ENCODE results near the gene CCT7.
"Not testable (repeated sequence)": the region's sequence is repeated elsewhere in the genome, so short reads cannot be mapped to it uniquely, and the experiment has no call there.

Gene CCT7

DNA sequence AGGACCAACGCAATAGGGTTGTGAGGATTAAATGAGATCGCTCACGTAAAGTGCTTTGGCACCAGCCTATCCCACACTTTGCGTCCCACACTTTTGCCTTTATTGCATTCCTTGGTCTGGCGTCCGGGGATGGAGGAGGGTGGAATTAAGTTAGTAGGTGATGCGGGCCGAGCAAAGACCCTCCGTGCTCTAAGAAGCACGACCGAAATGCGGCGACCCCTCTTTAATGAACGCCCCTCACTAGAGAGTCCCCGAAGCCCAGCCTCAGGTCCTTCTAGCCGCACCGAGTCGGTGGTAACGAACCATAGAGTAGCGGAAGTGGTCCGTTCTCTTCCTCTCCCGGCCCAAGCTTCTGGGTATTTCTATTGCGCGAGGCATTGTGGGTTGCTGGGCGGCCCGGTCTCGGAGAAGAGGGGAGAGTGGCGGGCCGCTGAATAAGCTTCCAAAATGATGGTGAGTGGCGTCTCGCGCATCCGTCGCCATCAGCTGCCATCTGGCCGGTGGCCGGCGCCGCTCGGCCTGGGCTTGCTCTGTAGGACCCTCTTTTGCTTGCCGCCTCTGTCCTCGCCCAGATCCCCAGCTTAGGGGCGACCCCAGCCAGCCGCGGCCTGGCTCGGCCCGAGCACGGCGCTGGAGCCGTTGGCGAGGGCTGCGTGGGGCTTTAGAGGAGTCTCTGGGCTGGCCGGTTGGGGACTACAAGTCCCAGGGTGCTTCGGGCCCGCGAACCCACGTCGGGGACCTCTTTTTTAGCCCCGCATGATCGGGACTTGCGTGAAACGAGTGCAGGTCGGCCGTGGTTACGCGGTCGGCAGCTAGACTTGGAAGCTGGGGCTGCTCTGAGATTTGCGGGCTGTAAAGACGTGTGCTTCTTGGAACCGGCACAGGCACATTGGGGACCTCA lies at the start of gene CCT7:
Gene CCT7, plus strand, starts transcription at position 377 of the 901 bp plus-strand sequence. Its CDS starts 71 bp downstream, at position 448.
- DNase-seq (ENCODE audit: low read depth), result peak; percentile 70

DNA sequence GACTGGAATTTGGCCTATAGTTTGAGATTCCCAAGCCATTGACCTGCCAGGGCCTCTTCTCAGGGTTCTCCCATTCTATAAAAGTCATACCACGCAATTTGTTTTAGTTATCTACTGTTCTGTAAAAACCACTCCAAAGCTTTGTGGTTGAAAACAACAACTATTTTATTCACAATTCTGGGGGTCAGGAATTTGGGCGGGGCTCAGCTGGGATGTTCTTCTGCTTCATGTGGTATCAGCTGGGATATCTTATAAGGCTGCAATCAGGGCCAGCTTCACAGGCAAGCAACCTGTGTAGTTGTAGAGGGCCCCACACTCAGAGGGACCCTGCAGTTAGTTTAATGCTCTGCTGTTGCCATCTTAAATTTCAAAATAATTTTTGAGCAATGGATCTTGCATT lies 48.1 kb upstream of the CCT7 start:
- no peak for DNase-seq (ENCODE audit: low read depth)

DNA sequence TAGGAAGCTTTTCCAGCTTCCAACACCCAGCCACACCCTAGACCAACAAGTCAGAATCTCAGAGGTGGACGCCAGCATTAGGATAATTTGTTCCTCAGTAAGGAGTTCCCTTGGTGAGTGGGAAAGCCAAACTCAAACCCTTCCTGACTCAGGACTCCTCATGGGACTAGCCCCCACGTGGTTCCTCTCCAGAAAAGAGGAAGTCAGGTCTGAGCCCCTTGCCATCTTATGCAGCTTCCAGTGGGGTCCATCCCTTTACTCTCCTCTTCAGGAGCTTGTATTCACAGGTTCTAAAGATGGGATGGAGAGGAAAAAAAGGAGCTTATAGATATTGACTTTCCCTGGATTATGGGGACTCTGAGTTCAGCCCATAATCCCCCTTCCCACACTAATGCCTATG lies 46.6 kb upstream of the CCT7 start:
- no peak for DNase-seq (ENCODE audit: low read depth)

DNA sequence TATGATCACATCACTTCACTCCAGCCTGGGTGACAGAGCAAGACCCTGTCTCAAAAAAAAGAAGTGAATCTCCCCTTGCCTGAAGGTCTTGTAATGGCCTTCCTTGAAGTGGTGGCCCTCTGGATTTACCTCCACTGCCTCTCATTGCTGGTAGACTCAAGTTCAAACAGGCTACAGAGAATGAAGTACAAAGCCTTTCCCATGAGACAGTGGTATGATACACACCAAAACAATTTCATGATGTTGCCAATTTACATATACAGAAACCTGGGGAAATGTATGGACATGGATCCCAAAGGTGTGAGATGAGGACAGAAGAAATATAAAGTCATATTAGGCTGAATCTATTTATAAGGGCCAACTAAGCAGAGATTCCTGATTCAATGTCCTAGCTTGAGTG lies 36.5 kb upstream of the CCT7 start:
- no peak for DNase-seq (ENCODE audit: low read depth)

DNA sequence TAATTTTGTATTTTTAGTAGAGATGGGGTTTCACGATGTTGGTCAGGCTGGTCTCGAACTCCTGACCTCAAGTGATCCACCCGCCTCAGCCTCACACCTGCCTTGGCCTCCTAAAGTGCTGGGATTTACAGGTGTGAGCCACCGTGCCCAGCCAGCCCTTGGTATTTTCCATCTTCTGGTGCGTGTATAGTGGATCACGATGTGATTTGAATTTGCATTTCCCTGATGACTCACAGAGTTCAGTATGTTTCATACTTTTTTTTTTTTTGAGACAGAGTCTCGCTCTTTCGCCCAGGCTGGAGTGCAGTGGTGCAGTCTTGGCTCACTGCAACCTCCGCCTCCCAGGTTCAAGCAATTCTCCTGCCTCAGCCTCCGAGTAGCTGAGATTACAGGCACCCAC lies 33.8 kb upstream of the CCT7 start:
- DNase-seq (ENCODE audit: low read depth), result not testable (repeated sequence)

DNA sequence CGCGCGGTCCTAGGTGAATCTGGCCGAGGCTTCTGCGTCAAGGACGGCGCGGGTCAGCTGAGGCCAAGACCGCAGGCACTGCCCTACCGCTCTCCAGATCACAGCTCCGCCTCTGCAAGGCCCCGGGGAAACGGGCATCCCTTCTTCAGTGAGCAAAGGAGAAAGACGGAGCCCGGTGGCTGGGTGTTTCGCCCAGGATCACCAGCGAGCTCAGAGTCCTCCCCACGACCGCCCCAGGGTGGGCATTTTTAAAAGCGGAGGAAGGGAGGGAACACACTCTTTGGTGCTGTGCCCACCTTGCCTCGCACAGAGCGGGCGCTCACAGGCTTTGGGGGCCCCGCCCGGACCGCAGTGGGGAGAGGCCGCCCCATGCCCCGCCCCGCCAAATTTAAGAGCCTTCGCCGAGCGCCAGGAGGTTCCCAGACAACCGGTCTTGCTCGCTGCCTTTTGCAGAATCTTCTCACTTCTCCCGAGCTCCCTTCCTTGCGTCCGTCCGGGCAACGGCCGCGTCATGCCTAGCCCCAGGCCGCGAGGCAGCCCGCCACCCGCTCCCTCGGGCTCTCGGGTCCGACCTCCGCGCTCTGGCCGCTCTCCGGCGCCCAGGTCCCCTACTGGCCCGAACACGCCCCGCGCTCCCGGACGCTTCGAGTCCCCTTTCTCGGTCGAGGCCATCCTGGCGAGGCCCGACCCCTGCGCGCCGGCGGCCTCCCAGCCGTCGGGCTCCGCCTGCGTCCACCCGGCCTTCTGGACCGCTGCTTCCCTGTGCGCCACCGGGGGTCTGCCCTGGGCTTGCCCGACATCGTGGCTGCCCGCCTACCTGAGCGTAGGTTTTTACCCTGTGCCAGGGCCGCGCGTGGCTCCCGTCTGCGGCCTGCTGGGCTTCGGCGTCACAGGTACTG lies 31.7 kb upstream of the CCT7 start, which contains the start of gene NOTO:
Gene NOTO, plus strand, starts transcription at position 419 of the 899 bp plus-strand sequence. Its CDS starts 93 bp downstream, at position 512.
- DNase-seq (ENCODE audit: low read depth), result no peak

DNA sequence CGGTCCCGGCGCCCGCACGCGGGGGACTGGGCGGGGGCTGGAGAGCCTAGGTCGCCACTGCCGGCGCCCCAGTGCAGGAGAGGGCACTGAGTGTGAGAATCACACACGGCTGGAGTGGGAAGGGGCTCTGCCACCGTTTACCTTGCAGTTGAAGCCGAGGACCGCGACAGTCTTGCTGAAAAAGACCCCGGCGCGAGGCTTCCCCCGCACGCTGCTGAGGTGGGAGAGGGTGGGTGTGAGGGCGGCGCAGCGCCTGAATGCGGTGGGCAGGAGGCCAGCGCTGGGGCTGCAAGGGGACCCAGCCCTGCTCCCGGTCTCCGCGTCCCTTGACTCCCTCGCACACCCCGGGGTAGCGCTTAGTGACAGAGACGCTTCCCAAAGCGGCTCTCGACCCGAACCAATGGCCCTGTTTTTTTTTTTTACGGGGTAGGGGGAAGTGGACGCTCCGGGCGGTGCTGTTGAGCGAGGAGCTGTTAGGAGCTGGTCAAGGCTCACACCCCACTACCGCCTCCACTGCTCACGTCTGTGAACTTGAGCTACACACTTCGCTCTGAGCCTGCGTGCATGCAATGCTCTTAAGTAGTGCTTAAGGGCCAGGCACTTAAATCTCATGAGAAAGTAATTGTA lies 30.9 kb upstream of the CCT7 start:
- no peak for DNase-seq (ENCODE audit: low read depth)

DNA sequence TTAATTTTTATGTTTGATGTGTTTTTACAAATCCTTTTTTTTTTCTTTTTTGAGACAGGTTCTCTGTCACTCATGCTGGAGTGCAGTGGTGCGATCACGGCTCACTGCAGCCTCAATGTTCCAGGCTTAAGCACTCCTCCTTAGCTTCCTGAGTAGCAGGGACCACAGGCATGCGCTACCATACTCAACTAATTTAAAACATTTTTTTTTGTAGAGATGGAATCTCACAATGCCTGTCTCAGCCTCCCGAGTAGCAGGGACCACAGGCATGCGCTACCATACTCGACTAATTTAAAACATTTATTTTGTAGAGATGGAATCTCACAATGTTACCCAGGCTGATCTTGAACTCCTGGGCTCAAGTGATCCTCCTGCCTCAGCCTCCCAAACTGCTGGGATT lies 28.5 kb upstream of the CCT7 start:
- DNase-seq (ENCODE audit: low read depth), result no peak

DNA sequence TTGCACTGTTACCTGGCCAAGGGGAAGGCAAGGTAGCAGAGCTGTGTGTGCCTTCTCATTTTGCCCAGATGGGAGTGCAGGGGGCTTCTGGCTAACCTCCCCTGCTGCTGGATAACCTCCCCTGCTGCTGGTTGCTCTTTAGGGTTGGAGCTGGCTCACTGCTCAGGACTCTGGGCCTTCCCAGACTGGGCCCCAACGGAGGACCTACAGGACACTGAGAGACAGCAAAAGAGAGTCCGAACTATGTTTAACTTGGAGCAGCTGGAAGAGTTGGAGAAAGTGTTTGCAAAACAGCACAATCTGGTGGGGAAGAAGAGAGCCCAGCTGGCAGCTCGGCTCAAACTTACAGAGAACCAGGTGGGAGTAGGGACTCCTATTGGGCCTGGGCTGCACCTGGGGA lies 25.9 kb upstream of the CCT7 start:
- no peak for DNase-seq (ENCODE audit: low read depth)

DNA sequence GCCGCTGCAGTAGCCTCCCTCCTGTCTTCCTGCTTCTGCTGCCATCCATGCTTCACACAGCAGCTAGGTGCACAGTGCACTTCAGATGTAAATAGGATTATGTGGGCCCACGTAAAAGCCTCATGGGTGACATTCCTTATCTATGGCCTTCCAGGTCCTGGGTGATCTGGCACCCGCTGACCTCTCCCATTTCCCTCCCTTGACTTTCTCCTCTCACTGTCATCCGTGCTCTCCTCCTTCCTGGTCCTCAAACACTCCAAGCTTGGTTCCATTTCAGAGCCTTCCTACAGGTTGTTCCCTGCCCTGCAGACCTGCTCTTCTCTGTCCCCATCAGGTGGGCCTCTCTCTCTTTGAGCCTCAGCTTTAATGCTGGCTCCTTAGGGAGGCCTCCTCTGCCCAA lies 24.1 kb upstream of the CCT7 start:
- no peak for DNase-seq (ENCODE audit: low read depth)

DNA sequence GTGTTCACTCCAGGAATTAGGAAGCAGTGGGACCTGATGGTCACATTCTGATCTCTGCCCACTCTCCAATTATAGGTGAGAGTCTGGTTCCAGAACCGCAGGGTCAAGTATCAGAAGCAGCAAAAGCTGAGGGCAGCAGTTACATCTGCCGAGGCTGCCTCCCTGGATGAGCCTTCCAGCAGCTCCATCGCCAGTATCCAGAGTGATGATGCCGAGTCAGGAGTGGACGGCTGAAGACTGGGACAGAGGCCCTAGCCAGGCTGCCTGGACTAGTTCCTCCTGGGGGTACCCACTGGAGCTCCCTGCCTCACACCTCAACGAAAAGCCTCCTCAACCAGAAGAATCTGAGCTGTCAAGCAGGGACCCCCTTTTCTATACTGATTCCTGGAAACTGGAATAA lies 23.4 kb upstream of the CCT7 start:
- no peak for DNase-seq (ENCODE audit: low read depth)

DNA sequence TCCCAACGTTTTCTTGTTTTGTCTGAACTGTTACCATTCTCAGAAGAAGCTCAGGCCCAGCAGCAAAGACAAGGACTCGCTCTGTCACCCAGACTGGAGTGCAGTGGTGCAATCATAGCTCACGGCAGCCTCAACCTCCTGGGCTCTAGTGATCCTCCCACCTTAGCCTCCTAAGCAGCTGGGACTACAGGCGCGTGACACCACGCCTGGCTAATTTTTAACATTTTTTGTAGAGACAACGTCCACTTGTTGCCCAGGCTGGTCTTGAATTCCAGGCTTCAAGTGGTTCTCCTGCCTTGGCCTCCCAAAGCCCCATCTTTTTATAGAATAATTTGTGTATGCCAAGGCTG lies 22.0 kb upstream of the CCT7 start:
- no peak for DNase-seq (ENCODE audit: low read depth)

DNA sequence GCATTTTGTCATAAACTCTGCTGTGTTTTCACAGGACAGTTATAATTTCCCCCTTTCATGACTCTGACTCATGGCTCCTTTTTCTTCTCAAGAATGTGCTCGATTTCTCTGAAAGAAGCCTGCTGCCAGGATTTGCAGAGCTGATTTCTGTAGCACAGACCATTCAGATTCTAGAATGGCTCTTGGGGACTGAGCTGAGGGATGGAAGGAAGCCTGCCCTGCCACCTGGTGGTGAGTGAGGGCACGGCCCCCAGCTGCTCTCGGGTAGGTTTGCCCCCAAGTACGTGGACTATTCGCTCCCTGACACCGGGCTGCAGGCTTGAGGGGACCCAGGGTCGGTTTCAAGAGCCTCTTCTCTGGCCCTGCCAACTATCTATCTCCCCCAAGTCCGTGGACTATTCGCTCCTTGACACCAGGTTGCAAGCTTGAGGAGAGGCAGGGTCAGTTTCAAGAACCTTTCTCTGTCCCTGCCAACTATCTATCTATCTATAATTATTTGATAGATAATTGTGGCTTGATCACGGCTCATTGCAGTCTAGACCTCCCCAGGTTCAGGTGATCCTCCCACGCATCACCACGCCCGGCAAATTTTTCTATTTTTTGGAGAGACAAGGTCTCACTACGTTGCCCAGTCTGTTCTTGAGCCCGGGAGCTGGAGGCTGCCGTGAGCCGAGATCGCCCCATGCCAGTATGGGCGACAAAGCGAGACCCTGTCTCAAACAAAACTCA lies 21.5 kb upstream of the CCT7 start:
- DNase-seq (ENCODE audit: low read depth), result peak; percentile 53

DNA sequence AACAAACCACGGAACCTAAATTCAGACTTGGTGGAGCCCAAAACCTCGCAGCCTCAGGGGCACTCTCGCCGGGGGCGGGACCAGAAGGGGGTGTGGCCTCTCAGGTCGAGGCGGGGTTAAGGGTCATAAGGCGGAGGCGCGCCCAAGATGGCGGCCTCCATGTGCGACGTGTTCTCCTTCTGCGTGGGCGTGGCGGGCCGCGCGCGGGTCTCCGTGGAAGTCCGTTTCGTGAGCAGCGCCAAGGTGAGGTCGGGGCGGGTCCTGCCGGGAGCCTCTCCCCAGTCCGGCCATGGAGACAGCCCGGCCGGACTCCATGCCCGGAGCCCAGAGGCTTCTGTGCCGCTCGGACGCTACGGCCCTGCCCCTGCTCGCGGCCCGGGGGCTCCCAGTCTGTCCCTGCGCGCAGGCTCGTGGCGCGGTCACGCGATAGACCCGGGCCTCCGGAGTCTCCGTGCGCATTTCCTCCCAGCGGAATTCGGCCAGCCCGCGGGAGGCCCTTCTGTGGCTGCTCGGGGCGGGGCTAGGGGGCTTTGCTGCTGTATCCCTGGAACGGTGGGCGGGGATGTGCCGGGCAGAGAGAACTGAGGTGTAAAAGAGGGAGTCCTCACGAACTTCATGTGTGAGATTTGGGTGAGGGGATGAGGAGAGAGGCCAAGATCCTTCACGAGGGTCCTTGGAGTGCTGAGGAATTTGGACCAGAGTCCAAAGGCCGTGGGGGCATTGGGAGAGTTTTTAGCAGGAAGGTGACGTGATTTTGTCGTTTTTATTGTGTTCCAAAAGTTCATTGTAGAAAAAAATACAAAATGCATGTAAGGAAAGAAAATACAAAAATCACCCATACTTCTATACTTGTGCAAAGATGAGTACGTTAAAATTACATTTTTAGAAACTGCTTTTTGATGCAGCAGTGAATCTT lies 19.7 kb upstream of the CCT7 start, which contains the start of gene SMYD5:
Gene SMYD5, plus strand, starts transcription at position 126 of the 916 bp plus-strand sequence. Its CDS starts 22 bp downstream, at position 148.
- DNase-seq (ENCODE audit: low read depth), result peak; percentile 83

DNA sequence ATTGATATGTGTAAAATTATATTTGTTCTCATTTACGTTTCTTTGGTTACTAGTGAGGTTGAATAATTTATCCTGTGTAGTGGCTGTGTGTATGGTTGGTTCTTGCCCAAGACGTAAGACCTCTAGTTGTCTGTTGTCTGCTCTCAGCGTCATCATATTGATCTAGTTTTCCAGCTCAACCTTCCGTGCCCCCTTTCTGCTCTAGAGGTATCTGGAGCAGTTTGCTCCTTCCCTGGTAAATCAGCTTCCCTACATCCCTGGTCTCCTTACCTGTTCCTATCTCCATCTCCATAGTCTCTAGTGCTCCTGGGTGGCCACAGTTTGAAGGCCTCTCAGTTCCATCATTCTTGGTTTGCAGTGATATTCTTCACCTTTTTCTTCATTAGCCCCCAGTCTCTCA lies 18.9 kb upstream of the CCT7 start:
- no peak for DNase-seq (ENCODE audit: low read depth)

DNA sequence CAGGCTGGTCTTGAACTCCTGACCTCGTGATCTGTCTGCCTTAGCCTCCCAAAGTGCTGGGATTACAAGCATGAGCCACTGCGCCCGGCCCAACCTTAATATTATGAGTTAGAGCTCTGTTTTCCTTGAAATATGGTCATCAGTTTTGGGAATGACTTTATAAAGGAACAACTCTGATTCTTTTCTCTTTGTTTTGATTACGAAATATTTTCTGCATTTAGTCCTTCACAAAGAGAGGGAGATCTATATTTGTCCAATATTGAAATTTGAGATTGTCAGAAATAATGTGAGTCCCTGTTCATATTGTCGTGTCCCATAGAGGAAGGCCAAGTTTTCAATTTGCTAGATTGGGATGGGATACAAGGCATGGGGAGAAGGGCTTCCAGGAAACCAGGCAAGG lies 16.9 kb upstream of the CCT7 start:
- no peak for DNase-seq (ENCODE audit: low read depth)

DNA sequence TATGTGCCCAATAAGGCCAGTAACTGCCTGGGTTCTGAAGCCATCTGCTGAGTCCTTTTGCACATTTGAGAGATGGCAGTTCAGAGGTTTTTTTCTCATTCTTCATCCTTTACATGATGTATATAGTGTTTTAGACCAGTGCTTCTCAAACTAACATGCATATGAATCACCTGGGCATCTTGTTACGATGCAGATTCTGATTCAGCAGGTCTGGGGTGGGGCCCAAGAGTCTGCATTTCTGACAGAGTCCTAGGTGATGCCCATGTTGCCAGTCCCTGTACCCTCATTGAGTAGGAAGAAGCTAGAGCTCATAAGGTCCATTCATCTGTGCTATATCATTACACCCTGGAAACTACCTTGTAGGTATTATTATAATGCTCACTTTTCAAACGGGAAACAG lies 16.3 kb upstream of the CCT7 start:
- DNase-seq (ENCODE audit: low read depth), result no peak

DNA sequence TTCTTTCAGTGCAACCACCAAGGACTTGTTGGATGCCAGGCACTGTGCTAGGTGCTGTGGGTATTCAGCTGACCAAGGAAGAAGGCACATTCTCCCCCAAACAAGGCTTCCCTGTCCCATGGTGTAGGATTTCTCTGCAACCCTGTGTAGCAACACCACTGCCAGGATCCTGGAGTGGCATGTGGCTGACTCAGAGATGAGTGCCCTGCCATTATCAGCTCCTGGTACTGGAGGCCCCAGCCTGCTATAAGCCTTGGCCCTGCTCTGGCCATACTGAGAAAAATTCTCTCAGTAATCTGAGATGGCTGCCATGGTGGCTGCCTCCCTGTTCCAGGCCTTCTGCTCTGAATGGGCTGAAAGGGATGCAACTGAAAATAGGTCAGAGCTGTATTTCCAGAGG lies 15.8 kb upstream of the CCT7 start:
- no peak for DNase-seq (ENCODE audit: low read depth)

DNA sequence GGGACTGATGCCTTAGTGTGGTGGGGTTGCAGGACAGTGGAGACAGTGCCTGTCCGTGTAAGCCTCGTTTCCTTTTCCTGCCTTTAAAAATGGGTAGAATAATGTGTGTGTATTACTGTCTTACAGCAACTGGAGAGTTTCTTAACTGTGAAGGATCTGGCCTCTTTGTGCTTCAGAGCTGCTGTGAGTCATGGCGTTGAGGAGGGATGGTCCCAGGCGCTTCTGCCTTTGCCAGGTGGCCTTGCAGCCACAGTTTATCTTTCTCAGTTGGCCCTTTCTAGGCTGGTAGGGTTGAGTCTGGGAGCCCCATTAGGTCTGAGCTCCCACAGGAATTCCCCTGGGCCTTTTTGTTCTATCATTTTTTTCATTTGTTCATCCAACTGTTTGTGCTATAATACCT lies 10.3 kb upstream of the CCT7 start:
- DNase-seq (ENCODE audit: low read depth), result no peak

DNA sequence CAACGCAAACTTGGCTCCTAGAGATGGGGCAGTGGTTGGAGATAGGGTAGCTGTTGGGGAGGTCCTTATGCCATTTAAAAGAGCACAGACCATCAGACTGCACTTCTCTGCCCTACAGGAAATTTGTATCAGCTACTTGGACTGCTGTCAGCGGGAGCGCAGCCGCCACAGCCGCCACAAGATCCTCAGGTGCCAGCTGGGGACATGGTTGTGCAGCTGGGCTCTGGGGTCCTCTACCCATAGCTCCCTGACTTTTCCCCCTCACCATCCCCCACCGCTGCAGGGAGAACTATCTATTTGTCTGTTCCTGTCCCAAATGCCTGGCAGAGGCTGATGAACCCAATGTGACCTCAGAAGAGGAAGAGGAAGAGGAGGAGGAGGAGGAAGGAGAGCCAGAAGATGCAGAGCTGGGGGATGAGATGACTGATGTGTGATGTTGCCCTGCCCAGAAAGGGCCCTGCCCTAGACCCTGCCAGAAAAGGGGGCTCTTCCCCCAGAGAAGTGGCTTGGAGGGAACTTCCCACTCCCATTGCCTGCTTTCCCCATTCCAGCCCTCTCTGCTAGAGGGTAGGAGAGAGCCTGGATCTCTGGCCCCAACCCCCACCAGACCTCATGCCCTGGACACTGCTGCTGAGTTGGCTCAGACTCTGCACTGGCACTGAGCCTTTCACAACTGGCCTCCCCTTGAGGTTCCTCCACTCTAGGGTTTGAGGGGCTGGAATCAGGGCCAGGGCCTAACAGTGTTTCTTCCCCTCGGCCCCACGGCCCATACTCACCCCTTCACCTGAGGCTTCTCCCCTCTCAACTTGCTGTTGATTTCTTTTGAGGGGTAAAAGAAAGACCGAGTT lies 8.4 kb upstream of the CCT7 start:
- no peak for DNase-seq (ENCODE audit: low read depth)

Data from stimulated activated CD8-positive, alpha-beta memory T cell treated with anti-CD3 and anti-CD28 coated beads, Interleukin-12 subunit alpha, Interleukin-12 subunit beta, amount 100 ng/mL, for 4 hours (primary cell).